Measurements from ENCODE around the gene NDEL1.

Gene NDEL1

GRCh38 chr17:8451933-8452614 lies 16.4 kb downstream of the NDEL1 start:
- DNase-seq (ENCODE audit: extremely low spot score, insufficient read length, low read depth), result no peak
- FAIRE-seq, result no peak

GRCh38 chr17:8453326-8453725 lies 17.6 kb downstream of the NDEL1 start:
- FAIRE-seq (no peak), DNase-seq (ENCODE audit: extremely low spot score, insufficient read length, low read depth) (no peak)

GRCh38 chr17:8455665-8456209 lies 20.1 kb downstream of the NDEL1 start:
- no peak for DNase-seq (ENCODE audit: extremely low spot score, insufficient read length, low read depth)
- no peak for FAIRE-seq

GRCh38 chr17:8458128-8458527 lies 22.4 kb downstream of the NDEL1 start:
- no peak for FAIRE-seq

GRCh38 chr17:8459107-8459506 lies 23.4 kb downstream of the NDEL1 start:
- DNase-seq (ENCODE audit: extremely low spot score, insufficient read length, low read depth), result no peak
- no peak for FAIRE-seq

More at GRCh38 chr17:8458128-8458527, 22.4 kb downstream of the NDEL1 start:
- no peak for DNase-seq (ENCODE audit: extremely low spot score, insufficient read length, low read depth)

GRCh38 chr17:8459831-8460230 lies 24.1 kb downstream of the NDEL1 start:
- no peak for FAIRE-seq

GRCh38 chr17:8462564-8462963 lies 26.9 kb downstream of the NDEL1 start:
- DNase-seq (ENCODE audit: extremely low spot score, insufficient read length, low read depth) (no peak), FAIRE-seq (no peak)

More at GRCh38 chr17:8459831-8460230, 24.1 kb downstream of the NDEL1 start:
- DNase-seq (ENCODE audit: extremely low spot score, insufficient read length, low read depth), result no peak

GRCh38 chr17:8463099-8463498 lies 27.4 kb downstream of the NDEL1 start:
- DNase-seq (ENCODE audit: extremely low spot score, insufficient read length, low read depth) (no peak), FAIRE-seq (no peak)

GRCh38 chr17:8464941-8465340 lies 29.3 kb downstream of the NDEL1 start:
- DNase-seq (ENCODE audit: extremely low spot score, insufficient read length, low read depth) (no peak), FAIRE-seq (no peak)

GRCh38 chr17:8465356-8465755 lies 29.7 kb downstream of the NDEL1 start:
- no peak for FAIRE-seq
- no peak for DNase-seq (ENCODE audit: extremely low spot score, insufficient read length, low read depth)

- no peak for FAIRE-seq
- no peak for DNase-seq (ENCODE audit: extremely low spot score, insufficient read length, low read depth)
Observed at GRCh38 chr17:8465759-8466158, 30.1 kb downstream of the NDEL1 start.

- FAIRE-seq, result no peak
- DNase-seq (ENCODE audit: extremely low spot score, insufficient read length, low read depth), result no peak
Observed at GRCh38 chr17:8466456-8466855, 30.8 kb downstream of the NDEL1 start.

GRCh38 chr17:8466873-8467272 lies 31.2 kb downstream of the NDEL1 start:
- no peak for FAIRE-seq

GRCh38 chr17:8467527-8467926 lies 31.8 kb downstream of the NDEL1 start:
- FAIRE-seq (no peak), DNase-seq (ENCODE audit: extremely low spot score, insufficient read length, low read depth) (no peak)

More at GRCh38 chr17:8466873-8467272, 31.2 kb downstream of the NDEL1 start:
- DNase-seq (ENCODE audit: extremely low spot score, insufficient read length, low read depth), result no peak

- FAIRE-seq, result no peak
- no peak for DNase-seq (ENCODE audit: extremely low spot score, insufficient read length, low read depth)
Observed at GRCh38 chr17:8468127-8468526, 32.4 kb downstream of the NDEL1 start.

GRCh38 chr17:8468980-8469379 lies 33.3 kb downstream of the NDEL1 start:
- DNase-seq (ENCODE audit: extremely low spot score, insufficient read length, low read depth), result no peak
- FAIRE-seq, result no peak

- no peak for FAIRE-seq
- DNase-seq (ENCODE audit: extremely low spot score, insufficient read length, low read depth), result no peak
Observed at GRCh38 chr17:8469964-8470363, 34.3 kb downstream of the NDEL1 start.

GRCh38 chr17:8470447-8471047 lies 34.9 kb downstream of the NDEL1 start:
- no peak for FAIRE-seq
- DNase-seq (ENCODE audit: extremely low spot score, insufficient read length, low read depth), result no peak

GRCh38 chr17:8472663-8473062 lies 37.0 kb downstream of the NDEL1 start:
- DNase-seq (ENCODE audit: extremely low spot score, insufficient read length, low read depth) (no peak), FAIRE-seq (no peak)

- no peak for DNase-seq (ENCODE audit: extremely low spot score, insufficient read length, low read depth)
- FAIRE-seq, result no peak
Observed at GRCh38 chr17:8473451-8474192, 37.9 kb downstream of the NDEL1 start.

- FAIRE-seq (no peak), DNase-seq (ENCODE audit: extremely low spot score, insufficient read length, low read depth) (no peak)
Observed at GRCh38 chr17:8474826-8475225, 39.1 kb downstream of the NDEL1 start.
